Astrocyte of the cerebellum (primary cell): ENCODE data around the gene CHST12.

Experiments
- DNase-seq: peaks from one replicate; pipeline ENCODE4 v3.0.0-alpha.2; 2011; ENCODE audit warnings: low read depth
- H3K4me3 ChIP-seq: 2 replicates; pipeline ENCODE4 v1.5.1; 2011; ENCODE audit warnings: mild to moderate bottlenecking, low read depth, low read length, moderate library complexity
- in situ Hi-C: cut with HindIII; loops from 2 replicates; pipeline ENCODE4 v1.10.0; 2017; ENCODE audit warnings: low sequenced_read_pairs
- TF ChIP-seq, protein P1 (sequence below): IDR thresholded peaks from 2 replicates; pipeline ENCODE4 v1.5.1; 2012; ENCODE audit warnings: low read length, low read depth, moderate library complexity, mild to moderate bottlenecking; ENCODE audit errors: missing control alignments

The CHST12 gene

DNA sequence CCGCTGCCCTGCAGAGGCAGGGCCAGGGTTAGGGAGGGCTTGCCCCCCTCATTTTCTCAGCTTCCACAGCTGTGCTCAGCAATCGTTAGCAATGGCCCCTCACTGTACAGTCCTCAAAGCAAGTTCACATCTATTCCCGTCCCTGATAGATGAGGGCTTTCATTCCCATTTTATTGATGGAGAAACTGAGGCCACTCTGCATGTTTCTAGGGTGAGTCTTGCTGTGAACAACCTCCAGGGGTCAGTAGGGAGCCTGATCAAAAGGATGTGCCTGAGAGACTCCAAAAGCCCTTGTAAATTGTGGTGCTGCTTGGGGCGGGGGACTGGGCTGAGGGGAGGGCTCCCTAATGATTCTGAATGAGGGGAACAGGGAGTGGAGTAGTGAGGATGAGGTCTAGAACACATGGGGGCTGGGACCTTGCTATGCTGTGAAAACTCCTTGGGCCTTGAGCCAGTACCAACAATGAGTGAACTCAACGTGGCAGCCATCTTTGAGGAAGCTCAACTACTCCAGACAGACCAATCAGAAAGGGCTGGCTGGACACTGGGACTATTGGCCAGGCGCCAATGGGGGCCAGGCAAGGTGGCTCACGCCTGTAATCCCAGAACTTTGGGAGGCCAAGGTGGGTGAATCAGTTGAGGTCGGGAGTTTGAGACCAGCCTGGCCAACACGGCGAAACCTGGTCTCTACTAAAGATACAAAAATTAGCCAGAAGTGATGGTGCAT is 79.5 kb downstream of the CHST12 start:
- DNase-seq = no peak
- in situ Hi-C loops = loop anchor here (5.0 kb wide), 1 partner anchor 84 kb away; no protein-coding TSS in a partner anchor

DNA sequence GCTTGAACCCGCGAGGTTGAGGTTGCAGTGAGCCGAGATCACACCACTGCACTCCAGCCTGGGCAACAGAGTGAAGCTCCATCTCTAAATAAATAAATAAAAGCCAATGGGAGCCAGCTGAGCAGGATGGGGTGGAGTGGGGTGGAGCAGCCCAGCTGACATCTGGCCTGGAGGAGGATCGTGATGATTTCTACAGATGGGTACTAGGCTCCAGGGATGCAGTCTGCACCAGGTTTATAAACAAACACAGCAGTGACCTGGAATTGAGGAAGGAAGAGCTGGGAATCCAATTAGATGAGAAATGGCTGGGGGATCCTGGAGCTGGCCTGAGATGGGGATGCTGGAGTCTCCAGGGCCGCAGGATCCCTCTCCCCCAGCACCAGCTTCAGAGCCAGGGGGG is 80.1 kb downstream of the CHST12 start:
- in situ Hi-C loops = loop anchor here (5.0 kb wide), 1 partner anchor 84 kb away; no protein-coding TSS in a partner anchor
- DNase-seq = no peak
- no peak overlapping the region for H3K4me3 ChIP-seq
- TF ChIP-seq, protein P1, sequence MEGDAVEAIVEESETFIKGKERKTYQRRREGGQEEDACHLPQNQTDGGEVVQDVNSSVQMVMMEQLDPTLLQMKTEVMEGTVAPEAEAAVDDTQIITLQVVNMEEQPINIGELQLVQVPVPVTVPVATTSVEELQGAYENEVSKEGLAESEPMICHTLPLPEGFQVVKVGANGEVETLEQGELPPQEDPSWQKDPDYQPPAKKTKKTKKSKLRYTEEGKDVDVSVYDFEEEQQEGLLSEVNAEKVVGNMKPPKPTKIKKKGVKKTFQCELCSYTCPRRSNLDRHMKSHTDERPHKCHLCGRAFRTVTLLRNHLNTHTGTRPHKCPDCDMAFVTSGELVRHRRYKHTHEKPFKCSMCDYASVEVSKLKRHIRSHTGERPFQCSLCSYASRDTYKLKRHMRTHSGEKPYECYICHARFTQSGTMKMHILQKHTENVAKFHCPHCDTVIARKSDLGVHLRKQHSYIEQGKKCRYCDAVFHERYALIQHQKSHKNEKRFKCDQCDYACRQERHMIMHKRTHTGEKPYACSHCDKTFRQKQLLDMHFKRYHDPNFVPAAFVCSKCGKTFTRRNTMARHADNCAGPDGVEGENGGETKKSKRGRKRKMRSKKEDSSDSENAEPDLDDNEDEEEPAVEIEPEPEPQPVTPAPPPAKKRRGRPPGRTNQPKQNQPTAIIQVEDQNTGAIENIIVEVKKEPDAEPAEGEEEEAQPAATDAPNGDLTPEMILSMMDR = no peak

More for the DNA sequence above, 79.5 kb downstream of the CHST12 start:
- no peak overlapping the region for H3K4me3 ChIP-seq
- TF ChIP-seq, protein P1 = no peak

DNA sequence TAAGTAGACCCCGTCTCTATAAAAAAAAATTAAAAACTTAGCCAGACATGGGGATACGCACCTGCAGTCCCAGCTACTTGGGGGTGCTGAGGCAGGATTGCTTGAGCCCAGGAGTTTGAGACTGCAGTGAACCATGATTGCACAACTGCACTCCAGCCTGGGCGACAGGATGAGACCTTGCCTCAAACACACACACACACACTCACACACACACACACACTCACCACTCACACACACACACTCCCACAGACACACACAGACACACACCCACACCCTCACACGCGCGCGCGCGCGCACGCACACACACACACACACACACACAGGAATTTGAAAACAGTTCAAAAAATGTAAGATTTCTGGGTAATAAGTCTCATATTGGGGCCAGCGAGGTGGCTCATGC is 81.5 kb downstream of the CHST12 start:
- in situ Hi-C loops = loop anchor here (5.0 kb wide), 1 partner anchor 82 kb away; no protein-coding TSS in a partner anchor
- TF ChIP-seq, protein P1 = no peak
- no peak for DNase-seq
- H3K4me3 ChIP-seq = no peak overlapping the region

DNA sequence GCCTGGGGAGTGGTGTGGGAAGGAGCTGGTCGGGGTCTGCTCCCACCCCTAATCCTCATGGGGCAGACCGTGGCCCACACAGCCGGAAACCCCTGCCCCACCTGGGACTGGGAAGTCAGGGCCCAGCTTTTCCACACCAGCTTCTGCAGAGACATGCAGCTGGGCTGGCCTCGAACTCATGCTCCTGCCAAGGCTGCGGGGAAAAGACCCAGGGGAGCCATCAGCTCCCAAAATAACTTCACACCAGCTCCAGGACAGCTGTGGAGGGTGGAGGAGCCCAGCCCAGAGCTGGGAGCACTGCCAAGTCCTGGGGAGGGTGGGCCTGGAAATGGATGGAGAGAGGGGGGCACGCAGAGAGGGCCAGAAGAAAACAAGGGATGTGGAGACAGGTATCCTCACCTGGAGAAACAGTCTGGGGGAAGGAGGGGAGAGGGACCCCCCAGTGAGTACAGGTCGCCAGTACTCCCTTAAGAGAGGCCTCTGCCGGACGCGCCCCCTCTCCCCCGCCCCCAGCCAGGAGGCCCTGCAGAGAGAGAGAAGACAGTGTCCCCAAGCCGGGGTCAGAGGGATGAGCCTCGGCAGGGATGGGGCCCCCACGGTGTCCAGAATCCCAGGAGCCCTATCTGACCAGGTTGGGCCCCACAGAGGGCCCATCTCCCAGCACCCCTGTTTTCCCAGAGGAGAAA is 84.3 kb downstream of the CHST12 start:
- no peak for DNase-seq
- TF ChIP-seq, protein P1 = no peak
- no peak overlapping the region for H3K4me3 ChIP-seq
- in situ Hi-C loops = no loop called here

DNA sequence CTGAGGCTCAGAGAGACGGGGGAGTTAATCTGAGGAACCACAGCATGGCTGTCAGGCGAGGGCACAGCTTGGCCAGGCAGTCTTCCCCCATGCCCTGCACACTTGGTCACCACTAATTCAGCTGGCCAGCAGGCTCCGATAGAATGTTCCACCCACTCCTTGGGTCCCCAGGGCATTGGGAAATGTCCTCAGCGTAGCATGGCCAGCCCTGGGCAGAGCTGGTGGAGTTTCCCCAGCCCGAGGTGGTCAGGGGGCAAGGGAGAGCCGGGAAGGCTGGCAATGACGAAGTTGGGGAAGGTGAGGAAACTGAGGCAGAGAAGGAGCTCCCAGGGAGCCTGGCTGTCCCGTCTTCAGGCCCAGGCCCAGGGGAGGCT is 84.8 kb downstream of the CHST12 start:
- TF ChIP-seq, protein P1 = no peak
- DNase-seq = no peak
- H3K4me3 ChIP-seq = no peak overlapping the region
- in situ Hi-C loops = no loop called here

DNA sequence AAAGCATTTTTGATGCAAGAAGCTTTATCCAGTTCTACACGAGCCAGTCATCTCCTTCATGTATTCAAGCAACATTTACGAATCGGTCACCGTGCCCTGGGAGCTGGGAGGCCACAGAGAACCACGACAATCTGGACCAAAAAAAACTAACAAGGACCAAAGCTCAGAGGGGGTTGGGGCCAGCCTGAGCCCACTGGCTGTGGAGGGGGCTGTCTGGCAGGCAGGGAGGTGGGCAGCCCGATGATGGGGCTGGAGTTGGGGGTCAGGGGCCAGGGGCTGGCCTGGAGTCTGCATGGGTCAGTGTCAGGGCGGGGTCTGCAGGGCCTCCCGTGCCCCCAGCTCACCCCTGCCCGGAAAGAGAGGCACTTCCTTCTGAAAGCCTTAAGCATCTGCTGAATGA is 85.3 kb downstream of the CHST12 start:
- H3K4me3 ChIP-seq = no peak overlapping the region
- in situ Hi-C loops = no loop called here
- TF ChIP-seq, protein P1 = no peak
- no peak for DNase-seq
